GM12878 (cell line): ENCODE measurements around the gene CCDC74B. TPM values are rescaled to one million over a fixed set of nuclear protein-coding genes. Genes with fewer than 3 reads are reported as not detected.
"Not testable (repeated sequence)": the region's sequence is repeated elsewhere in the genome, so short reads cannot be mapped to it uniquely, and the experiment has no call there.

Experiments
- ATAC-seq: fragments of 200-7000 bp; cut with Tn5 transposase; 3 replicates; pipeline ENCODE4 v1.9.1; 2020; ENCODE audit warnings: mild to moderate bottlenecking, moderate library complexity
- BruUV-seq: library from RNA; stranded (reverse); fragments of 400-500 nt; replicated peaks from 2 replicates; lab custom pipeline; 2021; lab: Mats Ljungman, UMichigan
- CTCF ChIA-PET: fragments of 300-600 bp; sonication (Branson Sonifier 250); formaldehyde crosslinking; extraction: SDS; loops from one replicate; lab custom pipeline; 2021; ENCODE audit warnings: inconsistent platforms; lab: Yijun Ruan, JAX
- POLR2A ChIA-PET: fragments of 350-600 bp; formaldehyde crosslinking; extraction: SDS; loops from one replicate; lab custom pipeline; 2021; ENCODE audit warnings: inconsistent platforms; lab: Charles Lee
- RAD21 ChIA-PET: fragments of 300-600 bp; sonication (Branson Sonifier 250); formaldehyde crosslinking; loops from one replicate; lab custom pipeline; 2023; ENCODE audit warnings: antibody characterized with exemption; ENCODE audit not compliant: unreplicated experiment; lab: Charles Lee
- SMC1A ChIA-PET: fragments of 300-600 bp; sonication (Branson Sonifier 250); formaldehyde crosslinking; loops from one replicate; lab custom pipeline; 2023; ENCODE audit not compliant: unreplicated experiment, uncharacterized antibody; lab: Charles Lee
- DNase-seq: peaks from one replicate; pipeline ENCODE4 v3.0.0-alpha.2; 2011; ENCODE audit warnings: low read depth, low spot score
- FAIRE-seq: peaks from 3 replicates; lab custom pipeline; 2011; peaks lifted over from hg19 to GRCh38; lab: Jason Lieb, UNC
- H2AFZ ChIP-seq: 2 replicates; pipeline ENCODE4 v1.6.0; 2011; ENCODE audit warnings: low read depth, low read length, control low read depth; ENCODE audit not compliant: control insufficient read depth
- H3K27ac ChIP-seq: 2 replicates; pipeline ENCODE4 v1.5.1; 2011; ENCODE audit warnings: control low read depth; ENCODE audit not compliant: control insufficient read depth, insufficient read depth
- H3K27me3 ChIP-seq, 2 experiments: replicated peaks in 1 of 2; 2 replicates each; pipeline versions ENCODE4 v1.6.0 to v1.6.1; 2011; ENCODE audit warnings: low read length in 1 of 2; ENCODE audit not compliant: control insufficient read depth in 2 of 2, insufficient read depth in 2 of 2
- H3K36me3 ChIP-seq, 2 experiments: 2 replicates each; pipeline ENCODE4 v1.5.1; 2011; ENCODE audit warnings: low read length in 1 of 2; ENCODE audit not compliant: control insufficient read depth in 2 of 2, insufficient read depth in 2 of 2
- H3K4me1 ChIP-seq: 2 replicates; pipeline ENCODE4 v1.6.1; 2011; ENCODE audit warnings: mild to moderate bottlenecking, low read length, moderate library complexity, mixed read lengths; ENCODE audit not compliant: control insufficient read depth, insufficient read depth
- H3K4me2 ChIP-seq: 2 replicates; pipeline ENCODE4 v1.6.0; 2011; ENCODE audit warnings: control low read depth; ENCODE audit not compliant: control insufficient read depth, insufficient read depth
- H3K4me3 ChIP-seq: fragments of 200-600 bp; sonication (generic); 2 replicates; pipeline ENCODE4 v1.5.1; 2016
- H3K79me2 ChIP-seq: 2 replicates; pipeline ENCODE4 v1.6.0; 2011; ENCODE audit warnings: low read length; ENCODE audit not compliant: control insufficient read depth, insufficient read depth
- H3K9ac ChIP-seq: 2 replicates; pipeline ENCODE4 v1.8.0; 2011; ENCODE audit warnings: low read length, control low read depth, mixed read lengths; ENCODE audit not compliant: control insufficient read depth, insufficient read depth
- H3K9me3 ChIP-seq: replicated peaks from 3 replicates; pipeline ENCODE4 v1.5.1; 2011; ENCODE audit warnings: mild to moderate bottlenecking, low read length; ENCODE audit not compliant: control insufficient read depth, insufficient read depth
- H4K20me1 ChIP-seq: 2 replicates; pipeline ENCODE4 v1.6.0; 2011; ENCODE audit not compliant: control insufficient read depth, insufficient read depth
- BHLHE40 ChIP-seq, 2 experiments: fragments of 450-650 bp in 1 of 2; IDR thresholded peaks; 2 replicates each; pipeline ENCODE4 v1.6.1; 2011 to 2017; ENCODE audit warnings: low read depth in 2 of 2, borderline replicate concordance in 1 of 2, improper control_type of control experiment in 1 of 2, low read length in 1 of 2, mild to moderate bottlenecking in 1 of 2
- CEBPZ ChIP-seq: fragments of 150-350 bp; IDR thresholded peaks from 2 replicates; pipeline ENCODE4 v1.6.1; 2016; ENCODE audit warnings: low read depth, low read length
- EZH2 ChIP-seq: IDR thresholded peaks from 2 replicates; pipeline ENCODE4 v1.6.1; 2012; ENCODE audit warnings: low read depth, mild to moderate bottlenecking, control low read depth, inconsistent platforms, low read length, borderline replicate concordance; ENCODE audit not compliant: control insufficient read depth
- IRF4 ChIP-seq: IDR thresholded peaks from 2 replicates; pipeline ENCODE4 v1.6.1; 2011; ENCODE audit warnings: low read depth, low read length
- KLF5 ChIP-seq: fragments of 450-650 bp; IDR thresholded peaks from 2 replicates; pipeline ENCODE4 v1.6.1; 2014; ENCODE audit warnings: mild to moderate bottlenecking; ENCODE audit not compliant: partially characterized antibody
- NR2C1 ChIP-seq: fragments of 450-650 bp; IDR thresholded peaks from 2 replicates; pipeline ENCODE4 v1.6.1; 2017; ENCODE audit warnings: antibody characterized with exemption, mild to moderate bottlenecking, moderate library complexity
- POLR2AphosphoS5 ChIP-seq: IDR thresholded peaks from 2 replicates; pipeline ENCODE4 v1.6.1; 2011; ENCODE audit warnings: mild to moderate bottlenecking, low read length, inconsistent platforms
- POU2F2 ChIP-seq: IDR thresholded peaks from 3 replicates; pipeline ENCODE4 v1.6.1; 2011; ENCODE audit warnings: low read depth, mild to moderate bottlenecking, low read length, borderline replicate concordance
- PRDM15 ChIP-seq: fragments of 450-650 bp; formaldehyde crosslinking; IDR thresholded peaks from 2 replicates; pipeline ENCODE4 v1.4.0; 2020; ENCODE audit warnings: mild to moderate bottlenecking, moderate library complexity
- RUNX3 ChIP-seq: IDR thresholded peaks from 2 replicates; pipeline ENCODE4 v1.6.1; 2012; ENCODE audit warnings: low read length, inconsistent platforms
- TCF7 ChIP-seq: IDR thresholded peaks from 2 replicates; pipeline ENCODE4 v1.6.1; 2014; ENCODE audit warnings: antibody characterized with exemption, borderline replicate concordance
- YBX1 ChIP-seq: fragments of 450-650 bp; IDR thresholded peaks from 2 replicates; pipeline ENCODE4 v1.6.1; 2016; ENCODE audit warnings: antibody characterized with exemption
- ZZZ3 ChIP-seq: IDR thresholded peaks from 2 replicates; pipeline ENCODE4 v1.6.1; 2011; ENCODE audit warnings: low read depth; ENCODE audit not compliant: control insufficient read depth, insufficient read length
- WGBS: methylation state at CpG from one replicate; pipeline ENCODE4 v1.1.6; 2016; ENCODE audit warnings: low lambda C conversion rate; ENCODE audit not compliant: insufficient replicate concordance, insufficient coverage; ENCODE audit errors: missing lambda C conversion rate; 5-methylcytosine and 5-hydroxymethylcytosine counted together
- in situ Hi-C: fragments of 300-500 bp; cut with MboI; formaldehyde crosslinking; loops from 9 replicates; pipeline ENCODE4 v1.14.3; 2018; ENCODE audit warnings: mixed read lengths
- intact Hi-C: fragments of 100-400 bp; cut with micrococcal nuclease; formaldehyde crosslinking; loops from one replicate; pipeline ENCODE4 v1.14.2; 2022; ENCODE audit not compliant: unreplicated experiment
- polyA plus RNA-seq, 11 experiments: library from polyadenylated mRNA; depleted of rRNA in 4 of 11; unstranded in 6 of 11; stranded (reverse) in 5 of 11; fragments of >200 nt; fragmentation: Nextera tagmentation in 4 of 11; fragmentation: Illumina TruSeq in 1 of 11; extraction: Ambion mirVana in 4 of 11; extraction: Trizol in 1 of 11; gene quantifications; 1 replicate in 1 of 11; 2 replicates in 10 of 11; pipeline versions ENCODE4 v1.2.1 to v1.2.3, GENCODE V29; 2011 to 2016; ENCODE audit warnings: inconsistent platforms in 2 of 11, missing spikeins in 2 of 11, low read depth in 1 of 11
- total RNA-seq, 4 experiments: library from RNA; depleted of rRNA in 3 of 4; stranded (reverse); fragments of >200 nt in 3 of 4; fragmentation: Illumina TruSeq in 1 of 4; extraction: Trizol in 1 of 4; gene quantifications; 2 replicates each; pipeline versions ENCODE4 v1.2.1 to v1.2.3, GENCODE V29; 2013 to 2021

CCDC74B gene
- total and polyA plus RNA-seq, 10 of the 15 experiments (the other 5 are each of a cell fraction or from before 2014, with no cell fraction given): 0.52 to 21.2 (median 9.7) TPM

GRCh38 chr2:130169896-130170295, 25.0 kb upstream of the CCDC74B start (continued):
- TF ChIP-seq CEBPZ (no peak), PRDM15 (CRISPR knock-in tag) (no peak), IRF4 (no peak), EZH2 (no peak), NR2C1 (no peak), KLF5 (no peak), ZZZ3 (no peak), YBX1 (no peak), POU2F2 (no peak), BHLHE40 (IDR thresholded peaks at IDR 0.05; ENCODE audit: borderline replicate concordance in 1 of 2, low read depth in 2 of 2, low read length in 1 of 2) (no peak), RUNX3 (no peak), TCF7 (no peak), POLR2AphosphoS5 (no peak)

- in situ Hi-C loops, ATAC-seq, H3K9me3 ChIP-seq, H3K9ac ChIP-seq, H3K4me2 ChIP-seq, H3K4me1 ChIP-seq, H3K27me3 ChIP-seq, intact Hi-C loops, BruUV-seq, H3K27ac ChIP-seq, H3K79me2 ChIP-seq, H3K4me3 ChIP-seq, DNase-seq, H2AFZ ChIP-seq, RAD21 ChIA-PET, H4K20me1 ChIP-seq: not testable (repeated sequence)
- ChIA-PET CTCF (interaction anchor here (1.2 kb wide), 1 partner anchor 163 kb away, joined by 3 read pairs; no protein-coding TSS in a partner anchor), POLR2A (interaction anchor here (0.7 kb wide), 3 partner anchors 17 to 731 kb away, joined by 4 to 5 read pairs (median 5); no protein-coding TSS in a partner anchor), SMC1A (interaction anchor here (0.6 kb wide), 1 partner anchor 382 kb away, joined by 3 read pairs; no protein-coding TSS in a partner anchor)
- peaks cover 14 to 16% of the 10 kb centered on the region in 2 experiments for H3K36me3 ChIP-seq
- peak; percentile 41 for FAIRE-seq
- 70% methylated on average over 3 of the region's 3 CpGs for whole genome bisulfite sequencing
These were observed 24.3 kb upstream of the CCDC74B start for GRCh38 chr2:130169163-130169562.
